GM23338 (cell line): ENCODE results near the gene GPATCH8.

Experiments used
- CREB1 ChIP-seq: fragments of 250-450 bp; sonication (Bioruptor Pico); IDR thresholded peaks from 2 replicates; pipeline ENCODE4 v1.5.0; 2020; ENCODE audit warnings: low read depth, mild to moderate bottlenecking, moderate library complexity
- EZH2 ChIP-seq: fragments of 200-600 bp; sonication (generic); IDR thresholded peaks from one replicate; pipeline ENCODE4 v1.8.0; 2017; ENCODE audit warnings: antibody characterized with exemption, mild to moderate bottlenecking, low read depth; ENCODE audit not compliant: unreplicated experiment
- EZH2phosphoT487 ChIP-seq: fragments of 200-600 bp; sonication (generic); IDR thresholded peaks from one replicate; pipeline ENCODE4 v1.8.1; 2018; ENCODE audit warnings: antibody characterized with exemption; ENCODE audit not compliant: unreplicated experiment
- JUNB ChIP-seq: IDR thresholded peaks from one replicate; pipeline ENCODE4 v1.6.1; 2016; ENCODE audit warnings: antibody characterized with exemption; ENCODE audit not compliant: unreplicated experiment
- NANOG ChIP-seq: IDR thresholded peaks from 2 replicates; pipeline ENCODE4 v1.6.1; 2016; ENCODE audit warnings: antibody characterized with exemption, borderline replicate concordance
- POLR2AphosphoS5 ChIP-seq: IDR thresholded peaks from 2 replicates; pipeline ENCODE4 v1.6.1; 2016; ENCODE audit warnings: antibody characterized with exemption, low read depth
- ZNF331 ChIP-seq: fragments of 250-450 bp; sonication (Bioruptor Pico); IDR thresholded peaks from 2 replicates; pipeline ENCODE4 v1.5.0; 2020; ENCODE audit warnings: low read depth, mild to moderate bottlenecking, moderate library complexity
- TF ChIP-seq, protein P1 (sequence below): IDR thresholded peaks from one replicate; pipeline ENCODE4 v1.6.1; 2018; ENCODE audit warnings: antibody characterized with exemption; ENCODE audit not compliant: unreplicated experiment
- TF ChIP-seq, protein P2 (sequence below), 2 experiments: fragments of 200-600 bp in 1 of 2; sonication (generic) in 1 of 2; conservative IDR thresholded peaks; 2 replicates each; pipeline versions ENCODE4 v1.5.1 to v1.6.1; 2016 to 2017; ENCODE audit warnings: antibody characterized with exemption in 2 of 2, low read depth in 2 of 2, mild to moderate bottlenecking in 2 of 2, moderate library complexity in 1 of 2

DNA sequence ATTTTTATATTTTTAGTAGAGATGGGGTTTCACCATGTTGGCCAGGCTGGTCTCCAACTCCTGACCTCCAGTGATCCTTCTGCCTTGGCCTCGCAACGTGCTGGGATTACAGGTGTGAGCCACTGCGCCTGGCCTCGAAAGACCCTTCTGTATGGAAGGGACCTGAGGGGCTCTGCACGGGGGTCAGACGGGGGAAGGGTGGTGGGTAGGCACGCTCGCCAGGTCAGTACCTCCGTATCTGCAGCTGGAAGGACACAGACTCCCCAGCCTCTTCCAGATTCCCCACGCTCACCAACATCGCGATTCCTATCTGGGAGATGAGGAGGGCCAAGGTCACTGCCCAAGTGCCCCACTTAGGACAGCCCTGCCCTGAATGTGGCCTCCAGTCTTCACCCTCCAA, 126.4 kb downstream of the GPATCH8 start:
- TF ChIP-seq, protein P1, sequence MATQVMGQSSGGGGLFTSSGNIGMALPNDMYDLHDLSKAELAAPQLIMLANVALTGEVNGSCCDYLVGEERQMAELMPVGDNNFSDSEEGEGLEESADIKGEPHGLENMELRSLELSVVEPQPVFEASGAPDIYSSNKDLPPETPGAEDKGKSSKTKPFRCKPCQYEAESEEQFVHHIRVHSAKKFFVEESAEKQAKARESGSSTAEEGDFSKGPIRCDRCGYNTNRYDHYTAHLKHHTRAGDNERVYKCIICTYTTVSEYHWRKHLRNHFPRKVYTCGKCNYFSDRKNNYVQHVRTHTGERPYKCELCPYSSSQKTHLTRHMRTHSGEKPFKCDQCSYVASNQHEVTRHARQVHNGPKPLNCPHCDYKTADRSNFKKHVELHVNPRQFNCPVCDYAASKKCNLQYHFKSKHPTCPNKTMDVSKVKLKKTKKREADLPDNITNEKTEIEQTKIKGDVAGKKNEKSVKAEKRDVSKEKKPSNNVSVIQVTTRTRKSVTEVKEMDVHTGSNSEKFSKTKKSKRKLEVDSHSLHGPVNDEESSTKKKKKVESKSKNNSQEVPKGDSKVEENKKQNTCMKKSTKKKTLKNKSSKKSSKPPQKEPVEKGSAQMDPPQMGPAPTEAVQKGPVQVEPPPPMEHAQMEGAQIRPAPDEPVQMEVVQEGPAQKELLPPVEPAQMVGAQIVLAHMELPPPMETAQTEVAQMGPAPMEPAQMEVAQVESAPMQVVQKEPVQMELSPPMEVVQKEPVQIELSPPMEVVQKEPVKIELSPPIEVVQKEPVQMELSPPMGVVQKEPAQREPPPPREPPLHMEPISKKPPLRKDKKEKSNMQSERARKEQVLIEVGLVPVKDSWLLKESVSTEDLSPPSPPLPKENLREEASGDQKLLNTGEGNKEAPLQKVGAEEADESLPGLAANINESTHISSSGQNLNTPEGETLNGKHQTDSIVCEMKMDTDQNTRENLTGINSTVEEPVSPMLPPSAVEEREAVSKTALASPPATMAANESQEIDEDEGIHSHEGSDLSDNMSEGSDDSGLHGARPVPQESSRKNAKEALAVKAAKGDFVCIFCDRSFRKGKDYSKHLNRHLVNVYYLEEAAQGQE: no peak
- TF ChIP-seq POLR2AphosphoS5: no peak
- TF ChIP-seq EZH2: no peak
- TF ChIP-seq, protein P2, sequence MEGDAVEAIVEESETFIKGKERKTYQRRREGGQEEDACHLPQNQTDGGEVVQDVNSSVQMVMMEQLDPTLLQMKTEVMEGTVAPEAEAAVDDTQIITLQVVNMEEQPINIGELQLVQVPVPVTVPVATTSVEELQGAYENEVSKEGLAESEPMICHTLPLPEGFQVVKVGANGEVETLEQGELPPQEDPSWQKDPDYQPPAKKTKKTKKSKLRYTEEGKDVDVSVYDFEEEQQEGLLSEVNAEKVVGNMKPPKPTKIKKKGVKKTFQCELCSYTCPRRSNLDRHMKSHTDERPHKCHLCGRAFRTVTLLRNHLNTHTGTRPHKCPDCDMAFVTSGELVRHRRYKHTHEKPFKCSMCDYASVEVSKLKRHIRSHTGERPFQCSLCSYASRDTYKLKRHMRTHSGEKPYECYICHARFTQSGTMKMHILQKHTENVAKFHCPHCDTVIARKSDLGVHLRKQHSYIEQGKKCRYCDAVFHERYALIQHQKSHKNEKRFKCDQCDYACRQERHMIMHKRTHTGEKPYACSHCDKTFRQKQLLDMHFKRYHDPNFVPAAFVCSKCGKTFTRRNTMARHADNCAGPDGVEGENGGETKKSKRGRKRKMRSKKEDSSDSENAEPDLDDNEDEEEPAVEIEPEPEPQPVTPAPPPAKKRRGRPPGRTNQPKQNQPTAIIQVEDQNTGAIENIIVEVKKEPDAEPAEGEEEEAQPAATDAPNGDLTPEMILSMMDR (conservative IDR thresholded peaks at IDR 0.05; ENCODE audit: low read depth in 2 of 2): no peak
- no peak for TF ChIP-seq CREB1 (CRISPR knock-in tag)
- no peak for TF ChIP-seq EZH2phosphoT487
- no peak for TF ChIP-seq JUNB
- no peak for TF ChIP-seq ZNF331 (CRISPR knock-in tag)
- no peak for TF ChIP-seq NANOG
